HCT116 (cell line): ENCODE results near the gene CES4A. TPM values are rescaled to one million over a fixed set of nuclear protein-coding genes. Genes with fewer than 3 reads are reported as not detected.

Source experiments
- ATAC-seq: fragments of 200-7000 bp; cut with Tn5 transposase; 2 replicates; pipeline ENCODE4 v1.9.1; 2020; ENCODE audit warnings: mild to moderate bottlenecking, moderate library complexity
- BruUV-seq: library from RNA; stranded (reverse); fragments of 400-500 nt; replicated peaks from 2 replicates; lab custom pipeline; 2021; lab: Mats Ljungman, UMichigan
- CTCF ChIA-PET: fragments of 300-600 bp; sonication (Branson Sonifier 250); formaldehyde crosslinking; loops from one replicate; lab custom pipeline; 2021; ENCODE audit warnings: antibody characterized with exemption; lab: Charles Lee
- POLR2A ChIA-PET: fragments of 300-600, 350-600 bp; sonication (Branson Sonifier 250); formaldehyde crosslinking; loops from one replicate; lab custom pipeline; 2021; ENCODE audit warnings: antibody characterized with exemption; lab: Charles Lee
- RAD21 ChIA-PET, 2 experiments: fragments of 300-600 bp; sonication (Branson Sonifier 250); formaldehyde crosslinking; loops; one replicate each; lab custom pipeline; 2023; ENCODE audit warnings: low total read pairs in 2 of 2; ENCODE audit not compliant: uncharacterized antibody in 2 of 2, unreplicated experiment in 2 of 2, low non-redundant PET in 1 of 2; lab: Charles Lee
- DNase-seq: peaks from one replicate; pipeline ENCODE4 v3.0.0-alpha.2; 2010; ENCODE audit warnings: low read depth, low spot score
- H2AFZ ChIP-seq: fragments of 200-600 bp; shearing (Covaris generic), sonication (generic); 2 replicates; pipeline ENCODE4 v1.6.1; 2017; ENCODE audit warnings: low read depth, mixed run types, mixed read lengths, antibody characterized with exemption, low read length; ENCODE audit not compliant: poor library complexity, severe bottlenecking
- H3K27ac ChIP-seq: 2 replicates; pipeline ENCODE4 v1.5.1; 2012; ENCODE audit warnings: low read depth, low read length
- H3K27me3 ChIP-seq: fragments of 200-600 bp; sonication (generic); 2 replicates; pipeline ENCODE4 v1.6.1; 2016; ENCODE audit warnings: mixed run types, low read length, mixed read lengths; ENCODE audit not compliant: insufficient read depth
- H3K36me3 ChIP-seq, 2 experiments: fragments of 200-500 bp in 1 of 2; fragments of 200-600 bp in 1 of 2; sonication (Bioruptor generic) in 1 of 2; sonication (generic) in 1 of 2; 2 replicates each; pipeline versions ENCODE4 v1.5.1 to v1.6.1; 2014 to 2016; ENCODE audit warnings: low read length in 2 of 2, inconsistent platforms in 1 of 2, mixed read lengths in 1 of 2, mixed run types in 1 of 2; ENCODE audit not compliant: insufficient read depth in 2 of 2, control insufficient read depth in 1 of 2
- H3K4me1 ChIP-seq, 2 experiments: fragments of 200-600 bp in 1 of 2; sonication (generic) in 1 of 2; 2 replicates each; pipeline versions ENCODE4 v1.5.1 to v1.6.1; 2012 to 2017; ENCODE audit warnings: low read length in 2 of 2, inconsistent platforms in 1 of 2, mild to moderate bottlenecking in 1 of 2, mixed read lengths in 1 of 2, mixed run types in 1 of 2, moderate library complexity in 1 of 2; ENCODE audit not compliant: insufficient read depth in 2 of 2, control insufficient read depth in 1 of 2
- H3K4me2 ChIP-seq: fragments of 200-600 bp; sonication (generic); 2 replicates; pipeline ENCODE4 v1.6.1; 2017; ENCODE audit warnings: mixed run types, low read length, mixed read lengths
- H3K4me3 ChIP-seq, 2 experiments: fragments of 200-600 bp in 1 of 2; sonication (generic) in 1 of 2; replicated peaks in 1 of 2; 2 replicates each; pipeline ENCODE4 v1.5.1; 2011 to 2016; ENCODE audit warnings: low read length in 2 of 2, control low read depth in 1 of 2, low read depth in 1 of 2, mild to moderate bottlenecking in 1 of 2, mixed read lengths in 1 of 2, mixed run types in 1 of 2
- H3K79me2 ChIP-seq: fragments of 200-600 bp; sonication (generic); 2 replicates; pipeline ENCODE4 v1.6.1; 2017; ENCODE audit warnings: mild to moderate bottlenecking, mixed run types, low read length, moderate library complexity, mixed read lengths; ENCODE audit not compliant: insufficient read depth
- H3K9ac ChIP-seq: fragments of 200-600 bp; sonication (generic); 2 replicates; pipeline ENCODE4 v1.6.1; 2016; ENCODE audit warnings: low read length, mixed read lengths
- H3K9me2 ChIP-seq: fragments of 200-600 bp; sonication (generic), shearing (Covaris generic); 2 replicates; pipeline ENCODE4 v1.6.1; 2017; ENCODE audit warnings: mixed run types, mild to moderate bottlenecking, moderate library complexity; ENCODE audit not compliant: insufficient read depth
- H3K9me3 ChIP-seq, 2 experiments: fragments of 200-500 bp in 1 of 2; fragments of 200-600 bp in 1 of 2; sonication (Bioruptor generic) in 1 of 2; sonication (generic) in 1 of 2; 2 replicates each; pipeline ENCODE4 v1.6.1; 2014 to 2017; ENCODE audit warnings: low read length in 2 of 2, mixed read lengths in 2 of 2, inconsistent platforms in 1 of 2, low read depth in 1 of 2, mild to moderate bottlenecking in 1 of 2, mixed run types in 1 of 2, moderate library complexity in 1 of 2; ENCODE audit not compliant: control insufficient read depth in 1 of 2, insufficient read depth in 1 of 2
- H4K20me1 ChIP-seq: fragments of 200-600 bp; sonication (generic), shearing (Covaris generic); 2 replicates; pipeline ENCODE4 v1.6.1; 2017; ENCODE audit warnings: mixed run types, mild to moderate bottlenecking, moderate library complexity; ENCODE audit not compliant: insufficient read depth
- CBX3 ChIP-seq: IDR thresholded peaks from 2 replicates; pipeline ENCODE4 v1.6.1; 2012; ENCODE audit warnings: low read depth
- ZBTB33 ChIP-seq: IDR thresholded peaks from 2 replicates; pipeline ENCODE4 v1.6.1; 2011; ENCODE audit warnings: mild to moderate bottlenecking, low read length, moderate library complexity; ENCODE audit not compliant: insufficient replicate concordance; ENCODE audit errors: extremely low read depth
- intact Hi-C: fragments of 100-400 bp; cut with micrococcal nuclease; formaldehyde crosslinking; loops from 2 replicates; pipeline ENCODE4 v1.10.0; 2022
- total RNA-seq: library from RNA; stranded (reverse); gene quantifications from one replicate; pipeline ENCODE4 v1.2.1, GENCODE V29; 2021; ENCODE audit not compliant: unreplicated experiment

CES4A gene
- total RNA-seq, 1 experiment from 2014 or later: not detected

DNA sequence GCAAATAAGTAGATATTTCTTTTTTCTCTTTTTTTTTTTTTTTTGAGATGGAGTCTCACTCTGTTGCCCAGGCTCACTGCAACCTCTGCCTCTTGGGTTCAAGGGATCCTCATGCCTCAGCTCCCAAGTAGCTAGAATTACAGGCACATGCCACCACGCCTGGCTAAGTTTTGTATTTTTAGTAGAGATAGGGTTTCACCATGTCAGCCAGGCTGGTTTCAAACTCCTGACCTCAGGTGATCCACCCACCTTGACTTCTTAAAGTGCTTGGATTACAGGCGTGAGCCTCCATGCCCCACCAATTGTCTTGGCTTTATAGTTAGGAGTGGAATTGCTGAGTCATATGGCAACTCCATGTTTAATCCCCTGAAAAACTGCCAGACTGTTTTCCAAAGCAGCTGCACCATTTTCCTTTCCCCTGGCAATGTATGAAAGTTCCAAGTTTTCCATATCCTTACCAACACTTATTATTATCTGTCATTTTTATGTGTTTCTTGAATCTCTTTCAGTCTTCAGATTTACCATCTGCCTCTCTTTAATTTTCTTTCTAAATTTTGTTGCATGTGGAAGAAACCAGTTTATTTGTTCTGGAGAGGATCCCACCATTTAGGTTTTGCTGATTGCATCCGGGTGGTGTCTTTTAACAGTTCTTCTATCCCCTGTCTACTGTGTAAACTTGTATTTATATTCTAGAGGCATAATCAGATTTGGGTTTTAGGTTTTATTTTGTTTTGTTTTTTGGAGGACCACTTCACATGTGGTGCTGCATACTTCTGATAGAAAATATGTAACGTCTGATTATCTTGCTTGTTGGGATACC, 37.2 kb upstream of the CES4A start:
- Histone ChIP-seq H3K4me1 (peaks cover 11 to 18% of the 10 kb centered on the region in 2 experiments; a peak in 3 of 4 replicates), H4K20me1 (no peaks in the 10 kb centered on the region), H3K9me2 (no peaks in the 10 kb centered on the region), H3K9ac (no peak overlapping the region), H3K9me3 (peaks cover 0 to 6% of the 10 kb centered on the region in 2 experiments; a peak in 1 of 4 replicates), H3K27ac (no peak overlapping the region), H3K36me3 (no peaks in the 10 kb centered on the region), H3K4me2 (no peak overlapping the region), H3K27me3 (no peaks in the 10 kb centered on the region), H2AFZ (no peak overlapping the region), H3K79me2 (no peaks in the 10 kb centered on the region), H3K4me3 (no peak overlapping the region)
- CTCF ChIA-PET: interaction anchor here (2.2 kb wide), 1 partner anchor 10 kb away, joined by 8 read pairs; the partner anchor contains the start of gene CES3
- POLR2A ChIA-PET: no interaction called here
- ATAC-seq: no peak
- intact Hi-C loops: loop anchor here (5.0 to 10.0 kb wide), 3 partner anchors 54 to 714 kb away; partner anchors contain the start of genes ACD, C16orf86, ENKD1 and FBXL8
- no TSS peak for BruUV-seq
- no peak for DNase-seq
- RAD21 ChIA-PET: no interaction called here
- TF ChIP-seq ZBTB33 (no peak), CBX3 (0 out of 2 replicates have a peak, but pooled peaks have one; percentile 23)
